ENCODE data around the gene ASCC3.

GRCh38 chr6:100612094-100612493 is 269.0 kb downstream of the ASCC3 start:
- TF ChIP-seq CTCF (IDR thresholded peaks at IDR 0.05; ENCODE audit: borderline replicate concordance, extremely low read depth, low read length, poor library complexity, severe bottlenecking) (no peak), EZH2 (IDR thresholded peaks at IDR 0.05; ENCODE audit: borderline replicate concordance, low read depth, low read length, severe bottlenecking) (no peak)
